ENCODE measurements around the gene CALY.

CALY gene

DNA sequence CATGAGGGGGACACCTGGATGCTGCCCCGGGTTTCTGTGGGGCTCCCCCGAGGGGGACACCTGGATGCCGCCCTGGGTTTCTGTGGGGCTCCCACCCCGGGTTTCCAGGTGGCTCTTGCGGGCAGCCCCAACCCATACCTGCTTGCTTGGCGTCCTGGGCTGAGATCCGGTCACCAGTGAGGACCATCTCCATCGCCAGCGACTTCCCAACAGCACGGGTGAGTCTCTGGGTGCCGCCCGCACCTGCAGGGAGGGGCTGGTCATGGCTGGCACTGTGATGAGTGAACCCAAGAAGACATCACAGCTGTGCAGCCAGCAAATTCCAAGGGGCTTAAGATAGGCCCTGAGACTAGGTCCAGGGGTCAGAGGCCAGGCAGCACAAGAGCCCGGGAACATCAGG is 30.1 kb upstream of the CALY start:
- no peak for DNase-seq (ENCODE audit: low read depth)

DNA sequence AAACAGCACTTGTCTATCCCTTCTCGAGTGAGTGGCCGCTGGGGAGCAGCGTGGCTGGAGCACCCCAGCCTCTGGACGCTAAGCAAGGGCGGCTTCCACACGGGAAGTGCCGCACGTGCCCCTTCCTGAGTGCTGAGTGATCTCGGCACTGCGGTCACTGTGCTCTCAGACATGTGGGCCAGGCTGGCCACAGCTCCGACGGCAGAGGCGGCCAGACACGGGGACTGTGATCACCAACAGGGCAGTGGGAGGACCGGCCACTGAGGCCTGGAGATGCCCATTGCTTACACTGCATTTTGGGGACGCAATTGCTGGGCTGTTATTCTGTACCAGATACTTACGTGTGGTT is 29.4 kb upstream of the CALY start:
- DNase-seq (ENCODE audit: low read depth) = no peak

GRCh38 chr10:133365461-133366129 is 28.9 kb upstream of the CALY start:
- no peak for DNase-seq (ENCODE audit: low read depth)

DNA sequence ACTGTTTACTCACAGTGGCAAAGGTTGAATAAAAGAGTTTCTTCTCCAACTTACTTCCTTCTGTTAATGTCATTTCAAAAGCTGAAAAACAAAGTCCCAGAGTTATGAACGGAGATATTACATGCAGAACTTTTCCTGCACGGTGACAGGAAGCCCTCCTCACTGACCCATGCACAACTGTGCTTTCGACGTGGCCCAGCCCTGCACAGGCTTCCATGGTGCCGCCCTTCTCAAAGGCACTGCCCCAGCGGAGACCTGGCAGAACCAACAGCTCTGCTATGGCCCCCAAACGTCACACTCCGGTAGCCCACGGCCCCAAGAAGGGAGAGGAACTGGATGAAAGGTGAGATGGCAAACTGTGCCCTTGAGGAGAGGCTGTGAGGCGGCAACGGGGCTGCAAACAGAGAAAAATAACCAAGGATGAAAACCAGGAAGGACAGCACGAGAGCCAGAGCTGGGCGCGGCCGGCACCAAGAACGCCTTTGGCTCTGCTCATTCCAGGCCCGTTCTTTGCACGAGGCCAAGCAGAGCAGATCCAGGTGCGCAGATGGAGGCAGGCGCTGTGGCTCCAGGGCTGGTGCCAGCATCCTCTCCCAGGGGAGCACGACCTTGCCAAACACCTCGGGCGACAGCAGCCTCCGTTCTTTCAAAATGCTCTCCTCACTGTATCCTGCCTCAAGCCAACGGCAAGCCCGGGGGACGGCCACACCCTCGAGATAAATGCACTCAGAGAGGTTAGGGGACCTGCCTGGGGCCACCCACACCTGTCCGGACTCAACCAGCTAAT is 28.1 kb upstream of the CALY start:
- DNase-seq (ENCODE audit: low read depth) = no peak

DNA sequence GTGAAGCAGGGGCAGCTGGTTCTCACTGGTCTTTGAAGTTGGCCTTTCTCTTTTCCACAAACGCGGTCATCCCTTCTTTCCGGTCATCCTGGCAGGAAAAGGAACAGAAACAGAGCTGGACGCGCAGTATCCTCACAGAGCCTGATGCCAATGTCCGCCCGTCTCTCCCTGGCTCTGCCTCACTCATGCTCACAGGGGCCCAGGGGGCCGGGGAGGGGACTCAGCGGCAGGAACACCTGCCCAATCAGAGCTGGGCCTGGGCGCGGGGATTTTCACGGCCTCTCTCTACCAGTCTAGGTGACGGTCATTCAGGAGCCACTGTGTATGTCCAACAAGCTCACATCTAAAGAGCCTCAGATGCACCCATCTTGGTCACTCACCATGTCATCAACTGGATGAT is 26.1 kb upstream of the CALY start:
- no peak for DNase-seq (ENCODE audit: low read depth)

- no peak for DNase-seq (ENCODE audit: low read depth)
Measured at GRCh38 chr10:133361773-133362441, 25.2 kb upstream of the CALY start.

DNA sequence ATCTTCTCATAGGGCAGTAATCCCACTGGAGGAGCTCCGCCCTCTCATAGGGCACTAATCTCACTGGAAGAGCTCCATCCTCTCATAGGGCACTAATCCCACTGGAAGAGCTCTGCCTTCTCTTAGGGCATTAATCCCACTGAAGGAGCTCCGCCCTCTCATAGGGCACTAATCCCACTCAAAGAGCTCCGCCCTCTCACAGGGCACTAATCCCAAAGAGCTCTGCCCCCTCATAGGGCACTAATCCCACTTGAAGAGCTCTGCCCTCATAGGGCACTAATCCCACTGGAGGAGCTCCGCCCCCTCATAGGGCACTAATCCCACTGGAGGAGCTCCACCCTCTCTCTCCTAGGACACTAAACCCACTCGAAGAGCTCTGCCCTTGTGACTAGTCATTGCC is 24.5 kb upstream of the CALY start:
- no peak for DNase-seq (ENCODE audit: low read depth)

DNA sequence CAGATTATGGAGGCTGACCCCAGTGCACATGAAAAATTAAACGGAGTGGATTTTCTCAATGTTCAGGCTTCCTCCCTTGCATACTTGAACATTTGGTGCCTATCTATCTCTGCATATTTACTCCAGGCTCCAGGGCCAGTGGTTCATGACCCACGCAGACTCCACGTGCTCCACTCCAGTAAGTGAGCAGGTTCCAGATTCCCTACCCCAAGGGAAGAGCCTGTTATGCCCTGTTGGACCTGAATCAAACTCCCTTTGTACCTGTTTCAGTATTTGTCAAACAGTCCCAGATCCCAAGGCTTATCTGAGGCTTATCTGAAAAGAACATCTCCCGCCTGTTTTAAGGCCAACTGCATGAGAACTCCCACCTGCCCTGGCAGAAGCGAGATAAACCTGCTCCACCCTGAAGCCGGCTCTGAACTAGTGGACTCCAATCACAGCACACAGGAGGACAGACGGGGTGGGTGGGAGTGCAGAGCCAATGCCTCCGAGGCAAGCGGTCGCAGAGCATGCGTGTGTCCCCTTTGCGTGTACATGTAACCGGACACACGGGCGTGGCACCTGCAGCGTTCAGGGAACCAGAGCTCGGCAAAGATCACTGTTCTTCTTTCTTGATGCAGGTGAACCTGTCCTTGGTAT is 23.4 kb upstream of the CALY start:
- no peak for DNase-seq (ENCODE audit: low read depth)

DNA sequence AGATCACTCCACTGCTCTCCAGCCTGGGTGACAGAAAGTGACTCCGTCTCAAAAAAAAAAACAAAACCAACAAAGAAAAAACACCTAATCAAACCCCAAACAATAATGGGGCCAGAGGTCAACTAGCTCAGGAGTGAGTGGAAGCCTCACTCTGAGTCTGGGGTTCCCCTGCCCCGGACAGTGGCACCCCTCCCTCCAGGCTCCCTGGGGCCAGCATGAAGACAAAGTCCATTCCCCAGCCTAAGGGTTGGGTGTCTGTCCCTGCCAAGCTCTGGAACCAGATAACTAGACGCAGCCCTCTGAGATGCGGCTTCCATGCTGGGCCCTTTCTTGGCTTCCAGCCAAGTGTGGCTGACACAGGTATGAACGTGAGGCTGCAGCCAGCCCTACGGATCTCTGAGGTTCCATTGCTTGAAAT is 22.9 kb upstream of the CALY start:
- DNase-seq (ENCODE audit: low read depth) = no peak

DNA sequence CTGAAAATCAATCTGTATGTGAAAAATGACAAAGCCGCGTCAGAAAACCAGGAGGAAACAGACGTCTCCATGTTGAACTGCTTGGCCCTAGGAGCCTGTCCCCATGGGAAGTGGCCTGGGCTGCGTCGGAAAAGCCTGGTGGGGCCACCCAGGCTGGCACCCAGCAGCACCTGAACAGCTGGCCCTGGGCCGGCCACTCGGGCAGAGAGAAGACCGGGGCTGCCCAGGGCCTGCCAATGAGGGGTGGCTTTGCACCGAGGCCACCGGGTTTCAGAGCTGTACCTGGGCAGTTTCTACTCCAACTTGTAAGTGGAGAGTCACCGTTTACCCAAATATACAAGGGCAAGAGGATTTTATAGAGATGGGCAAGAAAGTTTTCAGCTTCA is 22.2 kb upstream of the CALY start:
- DNase-seq (ENCODE audit: low read depth) = no peak

- no peak for DNase-seq (ENCODE audit: low read depth)
Measured at GRCh38 chr10:133358162-133358924, 21.6 kb upstream of the CALY start.

GRCh38 chr10:133357285-133358161 is 20.8 kb upstream of the CALY start, which contains the start of gene FUOM:
TSS of gene FUOM (minus strand) at chr10:133358019. CDS start at chr10:133358007, 12 bp downstream.
- no peak for DNase-seq (ENCODE audit: low read depth)

DNA sequence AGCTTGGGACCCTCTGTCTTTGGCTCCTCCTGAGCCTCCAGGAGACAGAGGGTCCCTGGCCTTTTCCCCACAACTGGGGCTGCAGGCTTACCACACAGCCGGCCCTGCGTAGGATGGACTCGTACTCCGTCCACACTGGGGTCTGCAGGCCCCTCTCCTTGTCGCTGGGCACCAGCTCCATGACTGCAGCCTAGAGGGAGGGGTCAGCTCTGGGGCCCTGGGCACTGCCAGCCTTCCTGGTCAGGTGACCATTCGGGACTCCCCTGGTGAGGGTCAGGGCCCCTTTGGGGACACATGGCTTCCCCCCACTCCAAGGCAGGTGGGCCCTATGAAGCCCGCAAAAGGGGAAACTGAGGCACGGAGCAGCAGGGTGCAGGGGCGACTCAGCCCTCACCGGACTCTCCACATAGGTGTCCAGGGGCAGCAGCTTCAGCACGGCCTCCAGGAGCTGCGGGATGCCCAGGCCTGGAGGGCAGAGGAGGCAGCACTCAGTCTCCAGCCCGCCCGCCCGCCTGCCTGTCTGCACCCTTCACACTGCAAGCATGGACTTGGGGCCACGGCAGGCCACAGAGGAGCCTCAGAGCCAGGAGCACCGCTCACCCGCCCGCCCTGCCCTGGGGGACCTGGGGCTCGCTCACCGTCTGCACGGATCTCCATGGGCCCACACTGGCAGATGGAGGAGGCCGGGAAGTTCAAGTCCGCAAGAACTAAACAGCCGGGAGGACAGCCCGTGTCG is 20.0 kb upstream of the CALY start:
- DNase-seq (ENCODE audit: low read depth) = no peak

- DNase-seq (ENCODE audit: low read depth) = no peak
Measured at GRCh38 chr10:133355991-133356390, 19.3 kb upstream of the CALY start.

DNA sequence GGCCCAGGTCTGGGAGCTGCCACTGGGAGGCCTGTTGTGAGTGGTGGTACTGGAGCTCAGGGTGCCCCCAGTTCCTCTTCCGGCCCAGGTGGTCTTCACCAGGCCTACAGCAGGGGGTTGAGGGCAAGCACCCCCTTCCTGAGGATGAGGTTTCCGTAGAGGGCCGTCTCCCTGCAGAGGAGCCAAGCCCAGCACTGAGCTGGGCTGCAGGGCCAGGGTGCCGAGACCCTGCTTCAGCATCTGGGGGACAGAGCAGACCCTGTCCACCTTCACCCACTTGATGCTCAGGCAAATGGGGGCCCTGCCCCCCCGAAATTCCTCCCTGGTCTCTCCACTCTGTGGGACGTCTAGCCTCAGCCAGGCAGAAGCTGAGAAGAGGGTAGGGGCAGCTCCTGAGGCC is 18.6 kb upstream of the CALY start:
- no peak for DNase-seq (ENCODE audit: low read depth)

DNA sequence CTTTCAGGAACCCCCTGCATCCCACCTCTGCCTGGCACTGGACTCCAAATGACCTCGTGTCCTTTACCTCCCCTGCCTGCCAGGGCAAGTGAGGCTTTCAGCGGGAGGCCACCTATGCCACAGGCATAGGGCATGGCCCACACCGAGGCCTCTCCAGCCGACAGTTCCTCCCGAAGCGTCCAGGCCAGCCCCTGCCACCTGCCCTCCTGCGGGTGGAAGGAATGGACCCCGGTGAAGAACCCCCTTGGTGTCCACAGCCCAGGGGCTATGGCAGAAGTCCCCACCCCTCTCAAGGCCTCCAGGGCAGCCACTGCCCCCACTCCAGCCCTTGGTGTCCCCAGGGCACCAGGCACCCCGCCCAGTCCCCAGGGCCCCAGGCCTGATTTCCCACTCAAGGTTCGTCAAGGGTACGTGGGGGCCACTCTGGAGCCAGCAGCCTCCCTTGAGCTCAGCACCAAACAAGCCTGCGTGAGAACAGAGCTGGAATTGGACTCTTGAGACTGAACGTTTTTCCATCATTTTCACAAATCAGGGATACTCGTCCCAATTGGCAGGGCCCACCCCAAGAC is 18.1 kb upstream of the CALY start:
- no peak for DNase-seq (ENCODE audit: low read depth)

GRCh38 chr10:133353988-133354605 is 17.4 kb upstream of the CALY start:
- DNase-seq (ENCODE audit: low read depth) = no peak

- no peak for DNase-seq (ENCODE audit: low read depth)
Measured at GRCh38 chr10:133353202-133353959, 16.7 kb upstream of the CALY start.
